Measurements from ENCODE around the gene SYT17. TPM values are rescaled to one million over a fixed set of nuclear protein-coding genes. Genes with fewer than 3 reads are reported as not detected.

SYT17 gene
- total and polyA plus RNA-seq, 7 donors, result 0.08 to 0.58 (median 0.39) TPM

- TF ChIP-seq, protein P1, sequence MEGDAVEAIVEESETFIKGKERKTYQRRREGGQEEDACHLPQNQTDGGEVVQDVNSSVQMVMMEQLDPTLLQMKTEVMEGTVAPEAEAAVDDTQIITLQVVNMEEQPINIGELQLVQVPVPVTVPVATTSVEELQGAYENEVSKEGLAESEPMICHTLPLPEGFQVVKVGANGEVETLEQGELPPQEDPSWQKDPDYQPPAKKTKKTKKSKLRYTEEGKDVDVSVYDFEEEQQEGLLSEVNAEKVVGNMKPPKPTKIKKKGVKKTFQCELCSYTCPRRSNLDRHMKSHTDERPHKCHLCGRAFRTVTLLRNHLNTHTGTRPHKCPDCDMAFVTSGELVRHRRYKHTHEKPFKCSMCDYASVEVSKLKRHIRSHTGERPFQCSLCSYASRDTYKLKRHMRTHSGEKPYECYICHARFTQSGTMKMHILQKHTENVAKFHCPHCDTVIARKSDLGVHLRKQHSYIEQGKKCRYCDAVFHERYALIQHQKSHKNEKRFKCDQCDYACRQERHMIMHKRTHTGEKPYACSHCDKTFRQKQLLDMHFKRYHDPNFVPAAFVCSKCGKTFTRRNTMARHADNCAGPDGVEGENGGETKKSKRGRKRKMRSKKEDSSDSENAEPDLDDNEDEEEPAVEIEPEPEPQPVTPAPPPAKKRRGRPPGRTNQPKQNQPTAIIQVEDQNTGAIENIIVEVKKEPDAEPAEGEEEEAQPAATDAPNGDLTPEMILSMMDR (IDR thresholded peaks at IDR 0.05), result no peak
- Histone ChIP-seq H3K27me3 (ENCODE audit: insufficient read depth in 3 of 3, low read length in 2 of 3) (no peaks in the 10 kb centered on the region), H3K36me3 (ENCODE audit: insufficient read depth in 1 of 2, low read depth in 1 of 2) (no peaks in the 10 kb centered on the region), H3K27ac (no peak overlapping the region), H3K9me3 (no peaks in the 10 kb centered on the region), H3K4me3 (no peak overlapping the region), H3K4me1 (no peaks in the 10 kb centered on the region)
- no peak for ATAC-seq
- intact Hi-C loops (cut with DNase I), result loop anchor here in 1 of 2 donors (10.0 kb wide), 1 partner anchor 199 kb away; no protein-coding TSS in a partner anchor
- no peak for DNase-seq
- 83 to 85% (median 84%) methylated on average over 9 of the region's 9 CpGs for WGBS, 3 donors
These were observed 7.6 kb downstream of the SYT17 start for GRCh38 chr16:19175492-19176262.

GRCh38 chr16:19177111-19177739 lies 9.2 kb downstream of the SYT17 start:
- no peaks in the 10 kb centered on the region for H3K36me3 ChIP-seq (ENCODE audit: insufficient read depth in 1 of 2, low read depth in 1 of 2)
- 66 to 80% (median 70%) methylated on average over 5 of the region's 5 CpGs for WGBS, 3 donors
- no peak overlapping the region for H3K27ac ChIP-seq
- H3K4me1 ChIP-seq, result no peaks in the 10 kb centered on the region
- ATAC-seq, result no peak
- H3K9me3 ChIP-seq, result no peaks in the 10 kb centered on the region
- no peaks in the 10 kb centered on the region for H3K27me3 ChIP-seq (ENCODE audit: insufficient read depth in 3 of 3, low read length in 2 of 3)
- TF ChIP-seq, protein P1 (IDR thresholded peaks at IDR 0.05), result no peak
- intact Hi-C loops (cut with DNase I), result loop anchor here in 1 of 2 donors (10.0 kb wide), 1 partner anchor 198 kb away; no protein-coding TSS in a partner anchor
- DNase-seq, result no peak
- no peak overlapping the region for H3K4me3 ChIP-seq

DNA sequence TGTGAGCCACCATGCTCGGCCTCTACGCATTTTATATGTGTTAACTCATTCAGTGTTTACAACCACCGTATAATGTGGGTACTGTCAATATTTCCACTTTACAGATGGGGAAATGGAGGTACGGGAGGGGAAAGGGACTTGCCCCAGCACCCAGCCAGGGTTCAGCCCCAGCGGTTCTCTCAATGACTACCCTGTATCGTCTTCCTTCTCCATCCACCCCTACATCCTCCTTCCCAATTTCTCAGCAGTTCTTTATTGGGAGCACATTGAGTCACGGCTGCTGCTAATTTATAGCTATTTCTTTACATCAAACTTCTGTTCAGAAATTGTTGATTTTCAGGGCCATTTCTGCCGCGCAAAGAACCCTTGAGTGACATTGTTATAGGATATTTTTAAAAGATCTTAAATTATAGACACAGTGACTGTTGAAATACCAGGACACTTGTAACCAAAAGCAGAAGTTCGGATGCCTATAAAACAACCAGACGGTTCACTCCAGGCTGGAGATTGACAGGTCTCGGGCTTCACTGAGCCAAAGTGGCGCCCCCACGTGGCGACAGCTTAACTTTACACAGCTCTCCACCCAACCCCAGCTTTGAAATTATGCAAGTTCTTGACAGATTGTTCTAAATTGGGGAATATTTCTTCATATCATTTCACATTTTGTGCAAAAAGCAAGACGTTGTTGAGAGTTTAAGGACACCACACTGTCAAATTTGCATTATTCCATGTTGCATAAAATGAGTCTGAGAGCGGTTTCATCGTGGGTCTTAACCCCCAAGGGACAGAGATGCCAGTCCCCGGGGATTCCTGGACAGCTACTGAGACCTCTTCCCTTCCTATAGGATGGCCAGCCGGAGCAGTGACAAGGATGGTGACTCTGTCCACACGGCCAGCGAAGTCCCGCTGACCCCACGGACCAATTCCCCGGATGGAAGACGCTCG lies 11.8 kb downstream of the SYT17 start:
- DNase-seq (peak; percentile 66 to 82), ATAC-seq (peak in 2 of 4 donors; percentile 60 to 74)
- 66 to 69% (median 68%) methylated on average over 27 of the region's 27 CpGs for whole genome bisulfite sequencing, 3 donors
- H3K9me3 ChIP-seq, result no peaks in the 10 kb centered on the region
- intact Hi-C loops (cut with DNase I), result loop anchor here (2.0 to 10.0 kb wide), 4 partner anchors 48 to 195 kb away; no protein-coding TSS in a partner anchor
- TF ChIP-seq, protein P1 (IDR thresholded peaks at IDR 0.05), result peak; percentile 58
- no peak overlapping the region for H3K27ac ChIP-seq
- H3K4me1 ChIP-seq, result no peaks in the 10 kb centered on the region
- no peak overlapping the region for H3K4me3 ChIP-seq
- no peaks in the 10 kb centered on the region for H3K36me3 ChIP-seq (ENCODE audit: insufficient read depth in 1 of 2, low read depth in 1 of 2)
- H3K27me3 ChIP-seq (ENCODE audit: insufficient read depth in 3 of 3, low read length in 2 of 3), result no peaks in the 10 kb centered on the region

DNA sequence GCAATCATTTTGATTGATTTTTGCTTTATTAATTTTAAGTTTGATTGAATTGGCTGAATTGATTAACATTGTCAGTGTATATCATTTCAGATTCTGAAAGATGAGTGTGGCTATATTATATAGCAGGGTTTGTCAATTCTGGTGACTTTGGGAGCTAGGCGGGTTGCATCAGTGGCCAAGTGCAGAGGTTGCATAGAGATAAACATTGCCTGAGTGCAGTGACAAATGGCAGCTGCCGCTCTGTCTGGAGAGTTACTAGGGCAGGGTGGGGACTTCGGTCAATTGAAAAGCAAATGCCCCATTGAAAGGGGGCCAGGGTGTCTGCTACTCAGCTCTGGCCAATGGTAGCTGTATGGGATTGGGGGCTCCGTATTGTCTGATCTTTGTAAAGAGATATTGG lies 12.7 kb downstream of the SYT17 start:
- DNase-seq (no peak), ATAC-seq (no peak)
- TF ChIP-seq, protein P1 (IDR thresholded peaks at IDR 0.05), result no peak
- Histone ChIP-seq H3K27me3 (ENCODE audit: insufficient read depth in 3 of 3, low read length in 2 of 3) (no peaks in the 10 kb centered on the region), H3K4me3 (no peak overlapping the region), H3K9me3 (no peaks in the 10 kb centered on the region), H3K4me1 (no peaks in the 10 kb centered on the region), H3K36me3 (ENCODE audit: insufficient read depth in 1 of 2, low read depth in 1 of 2) (no peaks in the 10 kb centered on the region), H3K27ac (no peak overlapping the region)
- intact Hi-C loops (cut with DNase I), result loop anchor here (2.0 to 5.0 kb wide), 3 partner anchors 48 to 94 kb away; no protein-coding TSS in a partner anchor
- 95 to 99% (median 98%) methylated on average over 4 of the region's 4 CpGs for WGBS, 3 donors

Measured in psoas muscle (tissue), 8 donors.